ENCODE measurements around the gene RASSF1. TPM values are rescaled to one million over a fixed set of nuclear protein-coding genes. Genes with fewer than 3 reads are reported as not detected.

RASSF1 gene
- total and polyA plus RNA-seq, 2 of the 13 experiments (the other 11 are each of a cell fraction or from before 2014, with no cell fraction given) = 10.2 to 27.5 TPM

DNA sequence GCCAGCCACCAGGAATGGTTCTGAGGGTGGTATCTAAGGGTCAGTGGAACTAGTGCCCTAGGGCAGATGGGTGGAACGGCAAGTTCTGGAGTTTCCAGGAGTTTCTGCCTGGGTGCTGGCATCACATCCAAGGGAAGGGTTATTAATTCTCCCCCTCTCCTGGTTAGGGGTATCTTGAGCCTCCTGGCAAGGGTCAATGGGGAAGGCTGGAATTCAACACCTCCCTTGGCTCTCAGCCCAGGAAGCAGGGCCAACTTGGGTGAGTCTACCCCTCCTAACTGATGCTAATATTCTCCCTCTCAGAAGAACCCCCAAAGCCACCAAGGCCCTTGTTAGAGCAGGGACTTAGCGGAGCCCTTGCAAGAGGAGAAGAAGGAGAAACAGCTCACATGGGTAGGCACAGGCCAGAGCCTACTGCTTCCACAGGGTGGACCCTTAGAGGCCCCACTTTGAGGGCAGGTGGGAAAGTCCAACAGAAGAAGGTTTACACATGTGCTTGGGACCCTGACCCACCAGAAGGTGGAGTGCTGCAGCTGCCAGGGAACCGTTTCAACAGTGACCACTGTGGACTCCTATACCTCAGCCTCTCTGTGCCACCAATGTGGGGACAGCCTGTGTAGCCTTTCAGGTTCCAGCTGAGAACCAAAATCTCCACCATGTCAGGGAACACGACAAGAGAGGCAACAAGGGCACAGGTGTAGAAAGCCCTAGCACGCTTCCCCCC lies 15.4 kb upstream of the RASSF1 start:
- H4K20me1 ChIP-seq (ENCODE audit: insufficient read depth, low read length) = peaks cover 25% of the 10 kb centered on the region
- CTCF ChIA-PET (ENCODE audit: low intra/inter-chr PET ratio, low total read pairs) = no interaction called here
- H3K4me1 ChIP-seq (ENCODE audit: insufficient read depth, low read length) = peaks cover 49% of the 10 kb centered on the region
- intact Hi-C loops (cut with micrococcal nuclease; ENCODE audit: unreplicated experiment) = no loop called here
- no TSS peak for BruUV-seq (replicated peaks)
- H3K27me3 ChIP-seq (ENCODE audit: control insufficient read depth in 1 of 2, insufficient read depth in 2 of 2, low read length in 2 of 2) = no peaks in the 10 kb centered on the region
- H3K9ac ChIP-seq (ENCODE audit: insufficient read depth, low read depth, low read length) = peak overlapping the region; percentile 91; the same call in 1 of the 2 replicates
- H3K79me2 ChIP-seq (ENCODE audit: insufficient read depth, low read length) = peaks cover 39% of the 10 kb centered on the region
- POLR2A ChIA-PET = interaction anchor here (1.5 kb wide), 2 partner anchors 19 to 57 kb away, joined by 4 to 8 read pairs; partner anchors contain the start of genes HYAL3 and NAA80
- no peak for ATAC-seq
- WGBS (ENCODE audit: low lambda C conversion rate) = 96% methylated on average over 4 of the region's 5 CpGs
- H3K27ac ChIP-seq (ENCODE audit: extremely low read length, insufficient read depth, low read length) = no peak overlapping the region
- peak; percentile 15 for FAIRE-seq
- peak overlapping the region in 2 of 3 experiments; percentile 29 to 88; a peak in 4 of 6 replicates for H3K4me3 ChIP-seq (replicated peaks in 1 of 3; ENCODE audit: insufficient read depth in 1 of 3, low read depth in 2 of 3, low read length in 3 of 3)
- H3K36me3 ChIP-seq (replicated peaks in 1 of 2; ENCODE audit: control insufficient read depth in 1 of 2, insufficient read depth in 2 of 2, low read length in 2 of 2) = peaks cover 10 to 31% of the 10 kb centered on the region in 2 experiments; a peak in 4 of 5 replicates
- H3K9me3 ChIP-seq (ENCODE audit: low read length) = no peaks in the 10 kb centered on the region
- DNase-seq (ENCODE audit: low spot score) = no peak
- in situ Hi-C loops (cut with HindIII; ENCODE audit: extremely low pct_ligation_motif_present, low pct_unique_long_range_greater_than_20kb) = no loop called here
- no peak overlapping the region for H2AFZ ChIP-seq (ENCODE audit: low read length)
- peak overlapping the region; percentile 94 for H3K4me2 ChIP-seq (ENCODE audit: low read depth, low read length)
- TF ChIP-seq RARG (CRISPR knock-in tag; IDR thresholded peaks at IDR 0.05; ENCODE audit: low read depth) (no peak), CSRNP1 (CRISPR knock-in tag; IDR thresholded peaks at IDR 0.05) (no peak), ZNF614 (CRISPR knock-in tag; IDR thresholded peaks at IDR 0.05; ENCODE audit: borderline replicate concordance) (no peak), GRHL1 (CRISPR knock-in tag; conservative IDR thresholded peaks at IDR 0.05) (no peak), ZNF7 (CRISPR knock-in tag; IDR thresholded peaks at IDR 0.05) (no peak), TRIM22 (IDR thresholded peaks at IDR 0.05) (no peak), ZFY (CRISPR knock-in tag; IDR thresholded peaks at IDR 0.05) (0 out of 2 replicates have a peak, but pooled peaks have one; percentile 21), STAG1 (CRISPR knock-in tag; IDR thresholded peaks at IDR 0.05) (peak; percentile 20; the same call in 1 of the 2 replicates), PAX8 (CRISPR knock-in tag; IDR thresholded peaks at IDR 0.05; ENCODE audit: borderline replicate concordance) (no peak), ETV5 (CRISPR knock-in tag; IDR thresholded peaks at IDR 0.05; ENCODE audit: borderline replicate concordance) (no peak), ZFX (CRISPR knock-in tag; IDR thresholded peaks at IDR 0.05; ENCODE audit: low read depth) (peak; percentile 29; the same call in 1 of the 2 replicates), HMGXB4 (CRISPR knock-in tag; IDR thresholded peaks at IDR 0.05; ENCODE audit: borderline replicate concordance in 1 of 2, low read depth in 1 of 2) (0 out of 4 replicates have a peak, but pooled peaks of 1 of the 2 experiments have one; percentile 36), RORA (CRISPR knock-in tag; IDR thresholded peaks at IDR 0.05) (no peak), KLF12 (CRISPR knock-in tag; IDR thresholded peaks at IDR 0.05; ENCODE audit: borderline replicate concordance) (no peak), KAT7 (CRISPR knock-in tag; IDR thresholded peaks at IDR 0.05; ENCODE audit: borderline replicate concordance) (no peak), SMARCC2 (IDR thresholded peaks at IDR 0.05) (no peak)
